Stimulated activated CD4-positive, alpha-beta T cell treated with anti-CD3 and anti-CD28 coated beads, Interleukin-12 subunit alpha, Interleukin-12 subunit beta, amount 100 ng/mL, for 48 hours (primary cell): Measurements from ENCODE around the gene DNAJC25.

Experiments
- DNase-seq, 3 donors: peaks; one replicate each; pipeline ENCODE4 v3.0.0-alpha.2; 2020; ENCODE audit warnings: low read depth in 2 of 3, low spot score in 1 of 3

Gene DNAJC25

DNA sequence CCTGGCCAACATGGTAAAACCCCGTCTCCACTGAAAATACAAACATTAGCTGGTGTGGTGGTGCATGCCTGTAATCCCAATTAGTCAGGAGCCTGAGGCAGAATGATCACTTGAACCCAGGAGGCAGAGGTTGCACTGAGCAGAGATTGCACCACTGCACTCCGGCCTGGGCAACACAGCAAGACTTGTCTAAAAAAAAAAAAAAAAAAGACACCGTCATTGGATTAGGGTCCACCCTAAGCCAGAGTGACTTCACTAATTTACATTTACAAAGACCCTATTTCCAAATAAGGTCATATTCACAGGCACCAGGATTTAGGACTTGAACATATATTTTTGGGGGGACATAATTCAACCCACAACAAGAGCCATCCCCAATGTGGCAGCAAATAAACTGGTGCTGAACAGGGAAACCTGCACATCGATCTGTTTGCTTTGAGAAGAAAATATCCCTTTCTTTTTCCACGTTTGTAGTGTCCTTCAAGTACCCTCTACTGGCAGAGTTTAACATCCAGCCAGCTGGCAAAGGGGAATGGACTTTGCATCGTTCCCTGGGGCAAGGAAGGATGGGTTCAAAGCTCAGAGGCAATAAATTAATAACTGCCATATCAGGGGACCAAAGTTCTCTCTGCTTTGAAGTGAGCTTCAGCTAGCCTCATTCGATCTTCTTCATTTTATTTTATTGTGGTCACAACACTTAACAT lies 3.7 kb upstream of the DNAJC25 start:
- no peak for DNase-seq

DNA sequence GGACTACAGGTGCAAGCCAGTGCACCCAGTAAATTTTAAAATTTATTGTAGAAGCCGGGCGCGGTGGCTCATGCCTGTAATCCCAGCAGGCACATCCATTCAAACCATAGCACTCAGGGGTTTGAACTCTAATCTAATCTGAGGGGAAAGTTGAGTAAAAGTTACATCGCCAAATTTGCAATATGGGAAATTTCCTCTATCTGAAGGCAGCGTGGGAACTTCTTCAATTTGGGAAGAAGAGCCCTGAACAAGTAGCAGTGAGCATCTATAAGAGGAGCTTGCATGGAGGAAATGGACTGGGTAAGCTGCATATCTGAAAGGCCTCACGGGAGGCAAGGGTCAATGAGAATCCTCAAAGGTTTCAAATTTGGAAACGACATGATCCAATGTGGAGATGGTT lies 2.7 kb upstream of the DNAJC25 start:
- no peak for DNase-seq

- DNase-seq = peak in 1 of 3 donors; percentile 0
Measured at GRCh38 chr9:111630182-111630963, 761 bp upstream of the DNAJC25 start.

GRCh38 chr9:111630964-111631213 lies 245 bp upstream of the DNAJC25 start:
- no peak for DNase-seq

DNA sequence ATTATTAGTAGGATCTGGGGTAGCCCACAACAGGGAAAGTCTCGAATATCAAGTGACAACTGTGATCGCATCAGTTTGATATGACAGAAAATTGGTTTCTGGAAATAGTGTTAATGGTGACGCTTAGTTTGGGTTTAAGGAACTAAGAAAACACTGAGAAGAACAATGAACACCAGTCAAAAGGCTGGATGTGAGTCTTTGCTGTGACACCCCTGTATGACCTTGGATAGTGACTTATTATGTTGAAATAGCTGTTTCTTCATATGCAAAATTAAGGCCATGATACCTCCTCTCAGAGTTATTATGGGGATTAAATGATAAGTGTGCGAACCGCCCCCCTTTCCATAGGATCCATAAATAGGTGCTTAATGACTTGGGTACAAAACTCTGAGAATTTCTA lies 926 bp downstream of the DNAJC25 start:
- DNase-seq = no peak

GRCh38 chr9:111632695-111633388 lies 1.7 kb downstream of the DNAJC25 start:
- DNase-seq = no peak

GRCh38 chr9:111633389-111633736 lies 2.2 kb downstream of the DNAJC25 start:
- DNase-seq = no peak

DNA sequence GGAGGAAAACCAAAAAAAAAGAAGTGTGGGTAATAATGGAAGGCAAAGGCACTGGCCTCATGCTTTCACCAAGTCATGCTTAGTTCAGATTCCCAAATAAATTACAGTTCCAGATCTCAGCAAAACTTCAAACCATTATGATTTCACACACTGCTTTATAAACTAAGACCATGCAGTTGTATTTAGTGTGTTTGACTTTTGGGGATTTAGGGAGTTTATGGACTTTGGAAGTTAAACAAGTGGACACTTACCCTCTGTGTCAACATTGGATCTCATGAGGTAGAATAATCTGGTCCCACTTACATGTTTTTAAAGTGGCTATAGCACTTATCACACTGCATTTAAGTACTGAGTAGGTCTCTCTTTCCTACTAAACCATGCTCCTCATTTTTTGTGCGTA lies 3.7 kb downstream of the DNAJC25 start:
- no peak for DNase-seq

DNA sequence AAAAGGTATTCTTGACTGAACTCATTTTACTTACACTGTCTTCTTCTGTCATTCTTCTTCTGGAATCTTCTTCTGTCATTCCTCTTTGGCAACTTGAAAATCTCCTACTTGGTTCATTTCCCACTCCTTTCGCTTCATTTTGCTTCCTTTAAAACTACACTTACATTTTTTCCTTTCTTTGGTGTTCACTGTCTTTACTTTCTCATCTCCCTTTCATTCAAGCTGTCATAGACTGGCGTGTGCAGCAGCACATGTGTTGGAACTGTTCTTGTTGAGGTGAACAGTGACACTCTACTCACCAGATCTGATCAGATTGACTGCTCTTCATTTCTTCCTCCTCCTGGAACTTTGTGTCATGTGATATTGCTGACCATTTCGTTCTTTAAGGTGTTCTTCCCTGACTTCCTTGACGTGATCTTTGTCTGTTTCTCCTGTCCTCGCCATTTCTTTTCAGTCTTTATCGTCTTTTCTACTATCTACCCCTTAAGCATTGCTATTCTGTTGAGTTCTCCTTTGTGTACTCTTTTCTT lies 6.4 kb downstream of the DNAJC25 start:
- no peak for DNase-seq

DNA sequence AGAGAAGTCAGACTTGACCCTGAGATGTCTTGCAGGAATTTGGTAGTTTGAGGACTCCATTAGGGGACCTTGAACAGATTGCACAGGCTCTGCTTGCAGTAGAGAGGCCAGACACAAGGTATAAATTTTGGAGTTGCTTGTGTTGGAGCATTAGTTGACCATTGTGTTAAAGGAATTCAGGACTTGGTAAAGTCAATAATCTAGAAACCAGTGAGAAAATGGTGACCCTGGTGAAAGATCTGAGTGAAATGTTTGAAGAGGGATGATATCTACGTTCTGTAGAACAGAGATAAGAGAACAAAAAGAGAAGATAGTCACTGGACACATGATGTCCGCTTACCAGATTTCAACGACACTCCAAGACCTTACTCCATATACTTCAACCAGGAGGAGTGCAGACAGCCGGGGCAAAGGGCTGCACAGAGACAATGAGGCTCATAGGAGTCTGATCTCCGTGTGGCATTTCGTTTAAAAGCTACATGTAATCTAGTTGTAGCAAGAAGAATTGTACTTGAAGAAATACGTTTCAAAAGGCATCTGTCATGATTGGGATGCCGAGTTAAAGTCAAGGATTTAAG lies 13.2 kb downstream of the DNAJC25 start:
- no peak for DNase-seq

DNA sequence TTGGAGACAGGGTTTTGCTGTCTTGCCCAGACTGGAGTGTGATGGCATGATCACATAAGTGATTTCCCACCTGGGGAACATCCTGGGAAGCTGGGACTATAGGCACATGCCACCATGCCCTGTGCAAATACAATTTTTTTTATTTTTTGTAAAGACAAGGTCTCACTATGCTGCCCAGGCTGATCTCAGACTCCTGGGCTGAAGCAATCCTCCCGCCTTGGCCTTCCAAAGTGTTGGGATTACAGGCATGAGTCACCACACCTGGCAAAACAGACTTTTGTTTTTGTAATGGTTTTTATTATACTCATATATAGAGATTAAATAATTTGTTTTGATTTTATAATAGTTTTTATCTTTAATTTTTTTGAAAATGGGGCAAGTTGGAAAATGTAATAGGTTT lies 14.7 kb downstream of the DNAJC25 start:
- no peak for DNase-seq

- DNase-seq = no peak
Measured at GRCh38 chr9:111646417-111646816, 15.3 kb downstream of the DNAJC25 start.

- no peak for DNase-seq
Measured at GRCh38 chr9:111648066-111648465, 16.9 kb downstream of the DNAJC25 start.

- no peak for DNase-seq
Measured at GRCh38 chr9:111649016-111649415, 17.9 kb downstream of the DNAJC25 start.

DNA sequence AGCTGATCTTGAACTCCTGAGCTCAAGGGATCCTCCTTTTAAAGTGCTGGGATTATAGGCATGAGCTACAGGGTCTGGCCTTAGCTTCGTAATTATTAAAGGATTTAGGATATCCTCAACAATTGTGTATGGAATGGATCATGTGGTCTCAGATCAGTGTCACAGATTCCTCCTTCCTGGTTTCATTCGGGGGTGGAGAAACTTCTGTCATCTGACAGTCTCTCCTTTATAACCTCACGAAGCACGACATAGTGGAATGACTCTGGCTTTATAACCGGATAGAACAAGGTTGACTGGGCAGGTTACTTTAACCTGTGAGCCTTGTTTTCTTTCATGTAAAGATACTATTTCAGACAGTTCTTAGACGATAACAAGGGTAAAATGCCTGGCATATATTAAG lies 25.9 kb downstream of the DNAJC25 start:
- no peak for DNase-seq

DNA sequence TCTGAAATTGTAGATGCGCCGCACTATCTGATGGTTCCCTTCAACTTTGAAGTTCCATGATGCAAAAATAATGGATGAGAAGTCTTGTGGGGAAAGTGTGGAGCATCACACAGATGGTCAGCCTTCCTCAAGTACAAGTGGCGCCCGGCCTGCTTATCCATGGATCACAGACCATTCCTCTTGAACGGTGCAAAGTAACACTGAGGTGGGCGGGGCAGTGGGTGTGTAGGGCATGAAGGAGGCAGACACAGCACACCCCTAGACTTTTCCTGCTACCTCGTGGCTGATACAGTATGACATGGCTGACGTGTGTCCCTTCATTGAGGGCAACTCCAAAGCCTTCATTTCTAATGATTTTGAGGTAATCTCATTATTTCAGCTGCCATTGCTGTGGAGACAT lies 27.8 kb downstream of the DNAJC25 start:
- DNase-seq = no peak

DNA sequence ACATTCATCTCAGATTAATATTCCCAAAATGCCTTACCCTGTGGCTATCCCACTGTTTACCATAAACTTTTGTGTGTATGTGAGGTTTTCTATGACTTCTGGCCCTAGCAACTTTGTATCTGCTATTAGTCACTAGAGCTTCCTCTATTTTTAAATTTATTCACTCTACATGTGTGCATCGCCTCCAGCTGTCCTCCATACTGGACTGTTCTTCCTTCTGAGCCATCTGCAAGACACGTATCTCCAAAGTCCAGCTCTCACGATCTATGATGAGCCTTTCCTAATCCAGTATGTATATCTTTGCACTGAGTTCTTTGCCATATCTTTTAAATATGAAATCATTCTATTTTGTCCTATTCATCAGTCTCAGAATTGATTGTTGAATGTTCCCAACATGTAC lies 28.6 kb downstream of the DNAJC25 start:
- DNase-seq = no peak

- peak; percentile 41 to 53 (median 46) for DNase-seq
Measured at GRCh38 chr9:111661150-111661801, 30.1 kb downstream of the DNAJC25 start, which contains the start of gene GNG10. GNG10 (plus strand) TSS chr9:111661605; CDS start chr9:111661635, 30 bp downstream.

- DNase-seq = peak in 2 of 3 donors; percentile 7 to 27
Measured at GRCh38 chr9:111661802-111662521, 30.8 kb downstream of the DNAJC25 start.

DNA sequence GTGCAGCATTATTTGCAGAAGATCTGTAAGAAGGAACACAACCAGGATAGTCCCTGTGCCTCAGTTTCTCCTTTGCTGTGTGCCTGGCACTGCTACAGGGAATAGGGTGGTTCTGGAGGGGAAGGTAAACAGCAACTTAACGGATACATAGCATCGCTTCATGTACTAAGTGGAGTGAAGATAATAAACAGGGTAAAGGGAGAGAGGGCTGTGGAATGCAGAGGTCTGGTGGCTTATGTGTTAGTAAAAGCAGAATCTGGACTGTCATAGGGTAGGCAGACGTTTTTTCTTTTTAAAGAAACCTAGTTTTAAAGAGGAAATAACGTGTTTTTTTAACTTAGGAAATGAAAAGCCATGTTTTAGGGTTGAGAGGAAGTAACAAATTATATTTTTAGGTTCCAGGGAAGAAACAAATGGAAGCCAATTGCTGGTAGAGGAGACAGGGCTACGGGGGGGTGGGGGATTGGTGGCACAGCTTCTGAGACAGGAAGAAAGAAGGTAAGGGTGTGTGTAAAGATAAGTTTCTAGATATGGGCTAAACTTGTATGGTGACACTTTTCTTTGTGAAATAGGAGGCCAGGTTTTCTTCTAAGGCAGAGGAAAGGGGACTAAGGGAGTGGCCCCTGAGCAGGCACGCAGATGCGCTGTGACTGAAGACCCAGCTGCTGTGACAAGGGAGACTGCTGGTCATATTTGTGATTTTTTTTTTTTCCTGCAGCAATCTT lies 31.6 kb downstream of the DNAJC25 start:
- no peak for DNase-seq
